A172 (cell line): ENCODE data around the gene CNKSR1. TPM values are rescaled to one million over a fixed set of nuclear protein-coding genes. Genes with fewer than 3 reads are reported as not detected.

Source experiments
- DNase-seq: peaks from one replicate; pipeline ENCODE4 v3.0.0-alpha.2; 2015; ENCODE audit warnings: low spot score
- total RNA-seq: library from RNA; depleted of rRNA; stranded (reverse); fragments of >200 nt; shearing (Covaris generic); gene quantifications from 2 replicates; pipeline ENCODE4 v1.2.3, GENCODE V29; 2014; rRNA removed

CNKSR1 gene, protein sequence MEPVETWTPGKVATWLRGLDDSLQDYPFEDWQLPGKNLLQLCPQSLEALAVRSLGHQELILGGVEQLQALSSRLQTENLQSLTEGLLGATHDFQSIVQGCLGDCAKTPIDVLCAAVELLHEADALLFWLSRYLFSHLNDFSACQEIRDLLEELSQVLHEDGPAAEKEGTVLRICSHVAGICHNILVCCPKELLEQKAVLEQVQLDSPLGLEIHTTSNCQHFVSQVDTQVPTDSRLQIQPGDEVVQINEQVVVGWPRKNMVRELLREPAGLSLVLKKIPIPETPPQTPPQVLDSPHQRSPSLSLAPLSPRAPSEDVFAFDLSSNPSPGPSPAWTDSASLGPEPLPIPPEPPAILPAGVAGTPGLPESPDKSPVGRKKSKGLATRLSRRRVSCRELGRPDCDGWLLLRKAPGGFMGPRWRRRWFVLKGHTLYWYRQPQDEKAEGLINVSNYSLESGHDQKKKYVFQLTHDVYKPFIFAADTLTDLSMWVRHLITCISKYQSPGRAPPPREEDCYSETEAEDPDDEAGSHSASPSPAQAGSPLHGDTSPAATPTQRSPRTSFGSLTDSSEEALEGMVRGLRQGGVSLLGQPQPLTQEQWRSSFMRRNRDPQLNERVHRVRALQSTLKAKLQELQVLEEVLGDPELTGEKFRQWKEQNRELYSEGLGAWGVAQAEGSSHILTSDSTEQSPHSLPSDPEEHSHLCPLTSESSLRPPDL
- not detected in 2 replicates for total RNA-seq

DNA sequence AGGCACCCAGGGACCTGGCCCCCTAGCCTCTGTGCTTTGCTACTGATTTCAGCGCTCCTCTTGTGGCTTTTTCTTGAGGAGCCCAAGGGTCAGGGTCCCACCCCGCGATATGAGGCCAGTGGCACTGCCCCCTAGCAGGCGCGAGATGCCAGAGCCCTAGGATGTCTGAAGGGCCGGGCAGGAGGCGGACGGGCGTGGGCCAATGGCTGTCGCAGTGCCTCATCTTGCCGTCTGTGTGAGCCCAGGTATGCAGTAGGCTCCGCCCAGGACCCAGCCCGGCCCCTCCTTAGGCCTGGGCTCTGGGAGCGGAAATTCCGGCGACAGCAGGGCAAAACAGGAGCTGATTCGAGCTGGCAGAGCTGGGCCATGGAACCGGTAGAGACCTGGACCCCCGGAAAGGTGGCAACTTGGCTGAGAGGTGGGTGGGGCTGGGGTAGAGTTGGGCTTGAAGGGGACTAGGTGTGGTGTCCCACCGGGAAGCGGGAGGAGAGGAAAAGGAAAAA, at the start of gene CNKSR1:
Gene CNKSR1, plus strand, starts transcription at position 310 of the 503 bp plus-strand sequence. Its CDS starts 57 bp downstream, at position 367.
- no peak for DNase-seq

DNA sequence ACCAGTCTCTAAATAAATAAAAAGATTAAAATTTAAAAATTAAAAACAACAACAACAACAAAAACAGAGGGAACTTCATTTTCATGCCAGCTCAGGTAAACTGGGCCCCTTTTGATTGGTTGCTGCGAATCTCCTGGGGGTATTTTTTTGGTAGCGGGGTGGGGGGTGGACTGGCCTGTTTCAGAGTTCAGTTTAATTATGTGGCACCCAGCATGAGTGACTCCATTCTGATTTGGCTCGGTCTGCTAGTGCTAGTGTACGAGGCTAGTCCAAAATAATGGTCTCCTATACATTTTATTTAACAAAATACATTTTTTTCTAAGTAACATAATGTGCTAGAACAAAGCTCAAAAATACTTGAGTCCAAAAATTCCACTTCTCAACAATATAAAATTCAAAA, 47.5 kb upstream of the CNKSR1 start:
- DNase-seq: no peak

DNA sequence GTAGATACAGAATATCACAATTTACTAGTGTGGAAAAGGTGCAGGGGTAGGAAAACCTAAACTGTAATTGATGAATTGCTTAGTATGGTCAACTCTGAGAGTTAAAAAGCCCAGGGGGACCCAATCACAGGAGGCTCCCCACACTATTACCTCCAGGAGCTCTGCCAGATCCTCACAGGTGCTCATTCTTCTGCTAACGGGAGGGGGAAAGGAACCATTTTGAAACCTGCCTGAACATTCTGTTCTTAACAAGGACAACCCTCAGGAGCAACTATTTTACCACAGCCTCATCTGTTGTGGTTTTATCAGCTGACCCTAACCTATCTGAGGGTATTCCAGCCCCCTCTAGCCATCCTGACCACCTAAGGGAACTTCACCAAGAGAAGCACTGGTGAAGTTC, 46.6 kb upstream of the CNKSR1 start:
- no peak for DNase-seq

GRCh38 chr1:26132128-26132833, 45.0 kb upstream of the CNKSR1 start:
- peak; percentile 37 for DNase-seq

DNA sequence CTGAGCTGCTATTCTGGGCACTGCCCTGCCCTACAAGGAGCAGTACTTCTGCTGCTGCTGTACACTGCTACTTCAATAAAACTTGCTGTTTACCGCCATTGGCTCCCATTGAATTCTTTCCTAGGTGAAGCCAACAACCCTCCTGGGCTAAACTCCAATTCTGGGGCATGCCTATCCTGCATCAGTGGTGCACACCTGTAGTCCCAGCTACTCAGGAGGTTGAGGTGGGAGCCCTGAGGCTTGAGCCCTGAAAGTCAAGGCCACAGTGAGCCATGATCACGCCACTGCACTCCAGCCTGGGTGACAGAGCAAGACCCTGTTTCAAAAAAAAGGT, 44.5 kb upstream of the CNKSR1 start:
- no peak for DNase-seq

- DNase-seq: no peak
These were observed 42.8 kb upstream of the CNKSR1 start for GRCh38 chr1:26134466-26134865.

DNA sequence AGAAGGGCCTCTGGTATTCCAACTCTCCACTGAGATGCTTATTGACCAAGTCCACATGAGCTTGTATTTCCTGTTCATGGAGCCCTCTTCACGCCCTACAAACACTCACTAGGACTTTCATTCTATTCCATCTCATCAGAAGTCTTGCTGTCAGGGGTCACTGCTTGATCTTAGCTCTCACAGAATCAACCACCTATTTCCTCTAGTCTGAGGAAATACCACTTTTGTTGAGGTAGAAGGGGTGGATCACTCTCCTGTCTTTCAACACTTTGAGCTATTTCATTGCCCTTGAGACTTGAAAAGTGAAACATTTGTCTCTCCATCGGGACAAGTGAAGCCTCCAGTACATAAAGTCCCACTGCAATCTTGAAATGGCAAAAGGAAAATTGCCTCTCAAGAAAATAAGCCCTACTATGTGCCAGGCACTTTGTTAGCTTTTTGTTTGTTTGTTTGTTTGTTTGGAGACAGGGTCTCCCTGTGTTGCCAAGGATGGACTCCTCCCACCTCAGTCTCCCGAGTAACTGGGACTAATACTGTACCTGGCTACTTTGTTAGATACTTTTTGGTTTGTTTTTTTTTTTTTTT, 38.2 kb upstream of the CNKSR1 start:
- DNase-seq: no peak

- DNase-seq: no peak
These were observed 35.1 kb upstream of the CNKSR1 start for GRCh38 chr1:26142159-26142558.

- DNase-seq: peak; percentile 65
These were observed 32.0 kb upstream of the CNKSR1 start for GRCh38 chr1:26145041-26145959.

DNA sequence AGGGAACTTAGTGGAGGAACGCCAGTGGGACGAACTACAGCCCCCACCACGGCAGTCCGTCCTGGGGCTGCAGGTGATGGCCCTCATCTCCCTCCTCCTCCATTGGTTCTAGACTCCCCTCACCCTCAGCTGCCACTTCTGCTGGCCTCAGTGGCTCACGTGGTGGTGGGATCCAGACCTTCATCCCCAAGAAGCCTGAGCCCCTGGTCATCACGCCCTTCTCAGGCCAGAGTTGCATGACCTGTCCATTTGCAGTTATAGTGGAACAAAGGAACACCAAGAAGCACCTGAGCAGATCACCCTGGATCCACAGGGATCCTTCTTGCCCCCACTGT, 31.4 kb upstream of the CNKSR1 start:
- DNase-seq: no peak

DNA sequence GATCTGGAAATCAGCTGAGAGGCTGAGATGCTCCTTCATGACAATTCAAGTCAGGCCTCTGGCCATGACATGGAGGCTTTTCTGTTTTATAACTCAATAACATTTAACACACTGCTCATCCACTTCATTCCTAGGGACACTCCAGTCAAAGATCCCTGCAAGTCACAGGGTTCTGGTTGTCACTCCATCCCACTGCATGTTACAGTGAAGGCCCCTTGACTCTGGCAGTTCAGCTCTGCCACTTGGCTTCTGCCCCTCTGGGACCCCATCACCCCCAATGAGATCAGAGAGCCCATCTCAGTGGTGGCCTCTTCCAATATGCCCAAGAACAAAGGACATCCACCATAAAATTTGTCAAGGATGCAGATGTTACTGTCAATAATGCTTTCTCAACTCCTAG, 28.4 kb upstream of the CNKSR1 start:
- no peak for DNase-seq

DNA sequence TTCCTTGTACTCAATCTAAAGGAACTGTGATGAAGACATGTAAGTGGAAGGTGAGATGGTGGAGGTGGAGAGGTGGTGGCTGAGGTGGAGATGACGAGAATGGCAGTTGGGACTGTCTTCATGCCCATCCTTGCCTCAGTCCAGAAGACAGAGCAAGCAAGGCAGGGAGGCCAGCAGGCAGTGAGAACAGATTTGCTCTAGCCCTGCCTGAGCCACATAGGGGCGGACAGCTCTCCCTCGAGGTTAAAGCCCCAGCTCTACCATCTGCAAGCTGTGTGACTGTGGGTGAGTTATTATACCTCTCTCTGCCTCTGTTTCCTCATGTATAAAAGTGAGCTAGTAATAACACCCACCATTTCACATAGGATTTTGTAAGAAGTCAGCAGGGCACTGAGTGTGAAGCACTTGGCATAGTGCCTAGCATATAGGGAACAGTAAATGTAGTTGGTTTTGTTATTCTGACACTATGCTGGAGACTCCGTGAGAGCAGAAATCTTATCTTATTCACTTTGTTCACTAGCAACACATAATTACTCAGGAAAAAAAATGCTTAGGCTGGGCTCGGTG, 23.2 kb upstream of the CNKSR1 start:
- no peak for DNase-seq

DNA sequence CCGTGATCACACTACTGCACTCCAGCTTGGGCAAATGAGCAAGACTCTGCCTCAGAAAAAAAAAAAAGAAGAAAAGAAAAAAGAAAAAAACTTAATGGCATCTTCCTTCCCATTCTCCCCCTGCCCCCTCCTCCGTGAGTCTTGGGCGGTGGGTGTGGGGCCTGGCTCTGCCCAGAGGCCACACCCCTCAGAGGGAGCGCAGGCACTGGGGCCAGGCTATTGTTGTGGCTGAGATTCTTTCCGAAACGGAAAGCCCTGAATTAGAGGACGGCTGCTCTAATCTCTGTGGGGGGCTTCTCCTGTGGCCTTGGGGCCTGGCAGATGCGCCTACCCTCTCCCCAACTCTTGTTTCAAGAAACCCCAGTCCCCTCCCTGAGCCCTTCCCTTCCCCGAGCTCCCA, 22.5 kb upstream of the CNKSR1 start:
- no peak for DNase-seq

GRCh38 chr1:26155370-26156284, 21.7 kb upstream of the CNKSR1 start:
- DNase-seq: no peak

DNA sequence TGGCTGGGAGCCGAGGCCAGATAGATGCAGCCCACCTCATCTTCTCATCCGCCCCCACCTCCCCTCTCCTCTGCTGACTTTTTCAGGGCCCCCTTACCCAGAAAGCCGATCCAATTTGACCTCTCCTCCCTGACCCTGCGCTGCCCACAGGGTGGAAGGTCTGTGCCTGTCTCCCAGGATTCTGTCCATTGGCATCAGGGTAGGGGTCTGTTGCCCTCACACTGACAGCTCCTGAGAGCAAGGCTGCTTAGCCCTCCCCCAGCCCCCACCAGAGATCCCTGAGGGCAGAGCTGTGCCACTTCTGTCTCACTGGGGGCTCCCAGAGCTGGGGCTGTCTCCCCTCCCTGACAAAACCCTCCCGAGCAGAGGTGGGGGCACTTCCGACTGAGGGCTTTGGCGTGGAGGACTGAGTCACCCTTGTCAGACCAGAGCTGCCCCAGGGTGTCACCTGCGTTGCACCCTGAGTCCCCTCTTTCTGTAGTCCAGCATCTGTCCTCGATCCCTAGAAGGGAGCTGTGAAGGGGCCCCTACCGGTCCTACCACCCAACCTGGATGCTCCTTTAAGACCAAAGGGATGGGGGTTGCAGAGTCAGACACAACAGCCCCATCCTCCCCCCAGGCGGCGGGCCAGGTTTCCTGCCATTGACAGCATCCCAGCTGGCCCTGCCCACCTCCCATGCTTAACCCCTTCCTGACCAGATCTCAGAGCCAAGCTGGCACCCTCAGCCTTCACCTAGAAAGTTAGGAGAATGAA, 20.8 kb upstream of the CNKSR1 start:
- DNase-seq: peak; percentile 31

- no peak for DNase-seq
These were observed 18.9 kb upstream of the CNKSR1 start for GRCh38 chr1:26158271-26158907.

DNA sequence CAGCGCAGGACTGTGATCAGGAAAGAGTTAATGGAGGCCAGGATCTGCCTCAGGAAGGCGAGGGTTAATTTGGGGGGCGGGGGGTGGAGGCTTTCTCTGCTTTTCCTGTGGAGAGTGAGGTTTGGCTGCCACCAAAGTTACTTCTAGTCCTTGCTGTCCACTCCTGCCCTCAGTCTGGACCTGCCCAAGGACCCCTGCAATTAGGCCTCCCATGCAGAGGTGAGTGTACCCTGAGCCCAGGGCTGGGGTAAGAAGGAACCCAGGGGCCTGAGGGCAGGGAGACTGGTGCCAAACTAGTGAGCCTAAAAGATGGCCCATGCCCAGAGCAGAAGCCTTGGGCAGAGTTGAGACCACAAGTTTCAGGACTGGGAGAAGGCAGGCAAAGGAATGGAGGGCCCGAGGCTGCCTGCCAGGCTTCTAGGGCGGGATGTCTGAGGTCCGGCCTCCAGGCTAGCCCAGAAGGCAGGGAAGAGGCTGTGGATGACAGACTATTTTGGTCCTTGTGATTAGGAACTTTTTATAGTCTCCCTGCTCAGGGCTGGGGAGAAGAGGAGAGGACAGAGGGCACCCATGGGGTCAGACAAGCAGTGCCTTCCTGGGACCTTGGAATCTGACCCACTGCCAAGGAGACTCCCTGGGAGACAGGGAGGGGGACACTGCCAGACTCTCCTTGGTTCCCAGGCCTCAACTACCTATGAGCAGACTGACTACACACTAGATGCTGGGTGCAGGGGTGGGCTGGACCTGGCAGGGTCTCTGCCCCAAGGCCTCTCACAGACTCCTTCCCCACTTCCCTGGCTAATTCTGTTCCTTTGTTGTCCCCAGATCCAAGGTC, 18.2 kb upstream of the CNKSR1 start, which contains the start of gene FAM110D:
Gene FAM110D, plus strand, starts transcription at position 172 of the 835 bp plus-strand sequence. CDS start 2,213 bp downstream, outside the sequence.
- DNase-seq: no peak

- no peak for DNase-seq
These were observed 17.6 kb upstream of the CNKSR1 start for GRCh38 chr1:26159743-26160039.
